Measurements from ENCODE around the gene C16orf78. TPM values are rescaled to one million over a fixed set of nuclear protein-coding genes. Genes with fewer than 3 reads are reported as not detected.

The C16orf78 gene, protein sequence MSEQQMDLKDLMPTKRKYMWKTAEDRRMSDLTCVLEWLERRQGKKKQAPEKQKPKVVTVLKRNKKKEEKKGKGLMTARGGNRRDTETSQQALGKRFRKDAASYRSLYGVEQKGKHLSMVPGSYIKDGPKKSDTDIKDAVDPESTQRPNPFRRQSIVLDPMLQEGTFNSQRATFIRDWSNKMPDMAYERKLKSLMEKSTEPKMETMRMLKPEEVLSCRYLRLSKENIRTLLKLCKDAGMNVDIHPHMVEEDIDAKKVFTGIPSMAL
- total RNA-seq: not detected

DNA sequence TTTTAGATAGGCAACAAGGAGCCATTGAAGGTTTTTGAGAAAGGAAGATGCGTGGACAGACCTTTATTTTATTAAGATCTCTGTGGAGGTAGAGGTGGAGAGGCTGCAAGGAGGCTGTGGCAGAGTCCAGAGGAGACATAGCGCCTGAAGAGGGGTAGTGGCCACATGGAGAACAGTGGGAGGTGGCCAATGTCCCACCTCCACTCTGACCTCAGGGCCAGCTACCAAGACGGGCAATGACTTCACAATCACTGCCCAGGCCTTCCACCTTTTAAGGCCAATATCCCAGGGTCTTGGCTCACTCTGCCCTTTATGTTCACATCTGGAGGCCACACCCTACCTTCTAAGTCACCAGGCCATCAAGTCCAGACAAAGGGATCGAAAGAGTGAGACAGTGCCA lies at the start of gene C16orf78:
Gene C16orf78 (plus strand): TSS at position 301 of the 400 bp plus-strand sequence. CDS start 136 bp downstream, outside the sequence.

Other genes with a start within 250 kb of the C16orf78 start
- gene CBLN1, start 92.0 kb upstream of the C16orf78 start, total RNA-seq: 0.23 TPM